ENCODE results near the gene LPCAT1.

Gene LPCAT1

DNA sequence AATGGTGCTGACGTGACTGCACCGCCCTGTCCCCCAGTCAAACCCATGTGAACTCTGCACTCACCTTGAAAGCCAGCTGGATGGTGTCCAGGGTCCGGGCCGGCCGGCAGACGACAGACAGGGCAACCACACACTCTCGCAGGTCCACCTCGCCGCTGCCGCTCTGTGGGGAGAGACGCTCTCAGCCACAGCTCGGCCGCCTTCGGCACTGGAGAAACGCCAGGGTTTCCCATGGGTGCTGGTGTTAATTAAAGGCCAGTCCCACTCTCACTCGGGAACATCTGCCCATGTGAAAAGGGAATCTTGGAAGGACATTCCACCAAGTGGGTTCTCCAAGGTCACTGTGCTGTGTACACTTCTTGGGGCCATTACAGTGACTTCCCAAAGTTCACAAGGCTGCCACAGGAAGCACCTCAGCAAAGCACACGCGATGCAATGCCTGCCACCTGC lies 53.0 kb downstream of the LPCAT1 start:
- Mint-ChIP-seq H3K4me1 (peaks cover 8% of the 10 kb centered on the region), H3K27ac (no peak overlapping the region), H3K36me3 (peaks cover 26% of the 10 kb centered on the region), H3K9me3 (no peaks in the 10 kb centered on the region), H3K4me3 (no peak overlapping the region), H3K27me3 (no peaks in the 10 kb centered on the region)
- ATAC-seq (ENCODE audit: low read depth) (no peak), DNase-seq (ENCODE audit: low spot score in 2 of 2) (no peak)

DNA sequence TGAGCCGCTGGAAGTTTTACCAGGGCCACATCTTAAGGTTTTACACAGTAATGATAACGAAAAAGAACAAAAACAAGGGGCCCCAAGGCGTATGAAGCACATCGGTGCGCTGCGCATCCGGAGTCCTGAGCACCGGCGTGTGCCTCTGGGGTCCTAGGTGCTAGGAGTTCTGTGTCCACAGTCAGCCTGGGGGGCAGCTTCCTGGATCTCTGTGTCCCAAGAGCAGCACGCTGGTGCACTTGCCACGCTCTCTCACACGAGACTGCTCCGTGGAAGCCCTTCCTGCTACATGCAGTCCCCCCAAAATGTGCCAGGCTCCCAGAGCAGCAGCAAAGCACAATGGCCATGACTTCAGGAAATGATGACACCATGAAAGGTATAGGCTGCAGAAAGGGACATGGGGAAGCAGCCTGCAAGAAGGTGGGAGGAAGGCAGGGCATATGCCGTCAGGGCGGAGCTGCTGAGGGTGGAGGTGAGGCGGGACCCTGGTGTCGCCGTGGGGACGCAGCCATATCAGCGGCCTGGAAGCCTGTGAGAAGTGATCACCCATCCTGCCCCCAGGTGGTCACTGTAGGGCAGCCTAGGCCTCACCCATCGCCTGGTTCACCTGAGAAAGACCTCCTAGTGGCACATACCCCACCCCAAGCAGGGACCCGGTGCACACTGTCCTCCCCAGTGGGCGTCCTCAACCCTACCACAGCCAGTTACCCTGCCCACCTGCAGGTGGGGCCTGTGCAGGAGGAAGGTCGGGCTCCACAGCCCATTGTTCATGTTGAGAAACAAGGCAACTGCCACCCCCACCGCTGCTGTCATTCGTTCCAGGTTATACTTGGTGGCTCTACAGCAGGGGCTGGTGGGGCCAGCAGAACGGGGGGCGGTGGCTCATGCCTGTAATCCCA lies 54.9 kb downstream of the LPCAT1 start:
- no peak overlapping the region for H3K4me3 Mint-ChIP-seq
- no peak for DNase-seq (ENCODE audit: low spot score in 2 of 2)
- peaks cover 2% of the 10 kb centered on the region for H3K9me3 Mint-ChIP-seq
- peak overlapping the region; percentile 55 for H3K27ac Mint-ChIP-seq
- no peak for ATAC-seq (ENCODE audit: low read depth)
- H3K27me3 Mint-ChIP-seq: no peaks in the 10 kb centered on the region
- peaks cover 15% of the 10 kb centered on the region for H3K4me1 Mint-ChIP-seq
- H3K36me3 Mint-ChIP-seq: peaks cover 40% of the 10 kb centered on the region

DNA sequence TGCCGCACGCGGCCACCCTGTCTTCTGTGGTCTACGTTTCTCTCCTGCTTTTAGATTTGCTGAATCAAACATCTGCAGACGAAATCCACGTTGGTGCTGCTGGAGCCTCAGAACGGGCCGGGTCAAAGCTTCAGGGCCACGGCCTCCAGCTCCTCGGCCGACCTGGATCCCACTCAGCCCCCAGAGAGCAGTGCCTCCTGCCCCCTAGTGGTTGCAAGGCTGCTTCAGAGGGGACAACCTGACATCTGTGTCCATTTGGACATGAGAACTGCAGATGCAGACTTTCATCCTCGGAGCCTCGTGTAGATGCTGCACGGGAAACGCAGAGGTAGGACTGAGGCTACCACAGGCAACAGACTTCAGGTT lies 55.5 kb downstream of the LPCAT1 start:
- no peak for DNase-seq (ENCODE audit: low spot score in 2 of 2)
- peak; percentile 49 for ATAC-seq (ENCODE audit: low read depth)
- H3K9me3 Mint-ChIP-seq: peaks cover 2% of the 10 kb centered on the region
- no peaks in the 10 kb centered on the region for H3K27me3 Mint-ChIP-seq
- peaks cover 38% of the 10 kb centered on the region for H3K36me3 Mint-ChIP-seq
- H3K4me1 Mint-ChIP-seq: peaks cover 15% of the 10 kb centered on the region
- H3K27ac Mint-ChIP-seq: peak overlapping the region; percentile 55
- H3K4me3 Mint-ChIP-seq: no peak overlapping the region

DNA sequence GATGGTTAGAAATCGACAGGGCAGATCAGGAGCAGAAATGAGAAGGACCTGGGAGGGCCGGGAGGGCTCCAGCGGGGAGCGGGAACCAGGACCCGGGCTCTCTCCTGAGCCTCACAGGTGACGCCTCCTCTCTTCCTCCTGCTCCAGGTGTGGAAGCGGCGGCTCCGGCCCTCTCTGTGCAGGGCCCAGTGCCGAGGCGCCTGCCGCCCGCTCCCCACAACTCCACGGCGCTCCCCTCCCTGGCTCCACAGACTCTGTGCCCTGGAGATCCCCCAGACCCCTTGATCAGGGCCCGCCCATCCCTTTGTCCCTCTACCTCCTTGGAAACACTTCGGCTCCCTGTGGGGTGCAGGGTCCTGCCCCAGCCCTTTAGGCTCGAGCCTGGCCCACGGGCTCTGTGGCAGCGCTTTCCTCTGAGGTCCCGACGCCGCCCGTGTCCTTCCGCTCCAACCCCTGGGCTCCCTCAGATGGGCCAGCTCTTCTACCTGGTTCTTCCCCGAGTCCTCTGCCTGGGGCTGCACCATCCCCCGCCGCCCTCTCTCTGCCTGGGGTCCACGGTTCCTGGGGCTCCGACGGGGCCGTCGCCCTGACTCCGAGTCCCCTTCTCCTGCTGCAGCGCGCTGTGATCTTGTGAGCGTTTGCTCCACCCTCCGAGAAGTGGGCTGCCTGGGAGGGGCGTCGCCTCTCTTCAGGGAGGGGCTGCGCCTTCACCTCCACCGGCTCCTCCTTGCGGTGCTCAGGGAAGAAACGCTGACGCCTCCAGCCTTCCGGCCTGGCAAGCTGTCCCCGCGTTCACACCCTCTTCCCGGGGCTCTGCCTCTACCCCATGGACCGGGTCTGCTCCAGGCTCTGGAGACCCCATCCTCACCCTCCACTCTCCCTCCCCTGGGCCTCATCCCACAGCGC lies 56.2 kb downstream of the LPCAT1 start:
- Mint-ChIP-seq H3K27me3 (no peaks in the 10 kb centered on the region), H3K27ac (peak overlapping the region; percentile 55), H3K4me1 (peaks cover 15% of the 10 kb centered on the region), H3K9me3 (peaks cover 2% of the 10 kb centered on the region), H3K4me3 (no peak overlapping the region), H3K36me3 (peaks cover 36% of the 10 kb centered on the region)
- DNase-seq (ENCODE audit: low spot score in 2 of 2) (no peak), ATAC-seq (ENCODE audit: low read depth) (no peak)

DNA sequence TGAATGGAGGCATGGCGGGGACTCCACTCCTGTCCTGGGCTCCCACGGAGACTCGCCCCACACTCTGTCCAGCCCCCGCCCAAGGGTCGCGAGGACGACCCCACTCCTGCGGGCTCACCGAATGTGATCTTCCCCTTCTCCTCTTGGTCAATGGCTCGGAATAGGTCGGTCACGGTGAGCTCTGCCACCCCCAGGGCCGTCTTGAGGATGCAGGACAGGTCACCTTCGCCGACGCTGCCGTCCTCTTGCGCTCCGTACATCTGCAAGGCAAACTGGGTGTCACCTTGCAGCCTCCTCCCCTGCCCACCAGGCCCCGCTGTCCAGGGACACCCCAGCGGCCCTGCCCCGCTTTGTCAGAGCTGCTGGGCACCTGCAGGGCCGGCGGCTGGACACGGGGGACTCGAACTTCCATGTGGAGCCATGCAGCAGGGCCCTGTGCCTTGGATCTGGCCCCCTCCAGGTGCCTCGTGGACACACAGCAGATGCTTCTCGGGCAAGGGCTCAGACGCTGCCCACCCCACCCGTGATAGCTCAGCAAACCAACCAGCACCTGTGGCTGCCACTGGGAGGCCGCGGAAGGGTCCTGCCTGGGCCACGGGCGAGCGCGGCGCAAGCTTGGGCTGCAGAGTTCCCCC lies 57.0 kb downstream of the LPCAT1 start:
- no peak overlapping the region for H3K27ac Mint-ChIP-seq
- ATAC-seq (ENCODE audit: low read depth): no peak
- H3K9me3 Mint-ChIP-seq: peaks cover 2% of the 10 kb centered on the region
- peaks cover 34% of the 10 kb centered on the region for H3K36me3 Mint-ChIP-seq
- H3K27me3 Mint-ChIP-seq: no peaks in the 10 kb centered on the region
- DNase-seq (ENCODE audit: low spot score in 2 of 2): no peak
- peaks cover 13% of the 10 kb centered on the region for H3K4me1 Mint-ChIP-seq
- no peak overlapping the region for H3K4me3 Mint-ChIP-seq

DNA sequence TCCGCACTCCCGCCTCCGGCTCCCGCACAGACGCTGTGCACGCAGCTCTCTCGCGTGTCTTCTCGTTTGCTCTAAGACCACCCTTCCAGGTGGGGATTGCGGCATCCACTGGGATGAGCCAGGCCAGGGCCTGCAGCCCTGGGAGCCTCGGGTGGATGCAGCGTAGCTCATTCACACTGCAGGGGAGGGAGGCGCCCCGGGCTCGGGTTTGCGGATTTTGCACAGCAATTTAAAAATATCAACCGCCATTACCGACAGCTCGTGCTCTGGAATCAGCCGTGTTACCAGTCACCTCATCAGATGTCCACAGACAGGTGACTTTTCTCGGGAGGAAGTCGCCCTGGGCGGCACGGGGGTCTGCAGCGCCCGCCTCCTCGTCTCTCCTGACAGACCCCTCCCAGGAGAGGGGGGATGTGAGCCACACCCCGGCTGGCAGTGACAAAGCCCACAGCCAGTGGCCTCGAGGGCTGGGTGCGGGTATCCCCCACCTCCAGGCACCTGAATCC lies 57.7 kb downstream of the LPCAT1 start:
- peaks cover 2% of the 10 kb centered on the region for H3K9me3 Mint-ChIP-seq
- DNase-seq (ENCODE audit: low spot score in 2 of 2) (no peak), ATAC-seq (ENCODE audit: low read depth) (no peak)
- no peak overlapping the region for H3K27ac Mint-ChIP-seq
- H3K36me3 Mint-ChIP-seq: peaks cover 28% of the 10 kb centered on the region
- no peaks in the 10 kb centered on the region for H3K27me3 Mint-ChIP-seq
- no peak overlapping the region for H3K4me3 Mint-ChIP-seq
- H3K4me1 Mint-ChIP-seq: peaks cover 7% of the 10 kb centered on the region

DNA sequence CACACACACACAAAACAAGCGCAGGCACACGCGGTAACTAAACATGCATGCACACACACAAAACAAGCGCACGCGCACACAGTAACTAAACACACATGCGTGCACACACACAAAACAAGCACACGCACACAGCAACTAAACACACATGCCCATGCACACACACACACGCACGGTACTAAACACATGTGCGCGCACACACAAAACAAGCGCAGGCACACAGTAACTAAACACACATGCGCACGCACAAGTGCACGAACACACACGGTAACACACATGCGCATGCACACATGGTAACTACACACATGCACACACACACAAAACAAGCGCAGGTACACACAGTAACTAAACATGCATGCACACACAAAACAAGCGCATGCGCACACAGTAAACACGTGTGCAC lies 58.6 kb downstream of the LPCAT1 start:
- ATAC-seq (ENCODE audit: low read depth) (no peak), DNase-seq (ENCODE audit: low spot score in 2 of 2) (no peak)
- Mint-ChIP-seq H3K36me3 (peaks cover 33% of the 10 kb centered on the region), H3K27ac (peak overlapping the region; percentile 17), H3K4me1 (peaks cover 9% of the 10 kb centered on the region), H3K27me3 (no peaks in the 10 kb centered on the region), H3K4me3 (no peak overlapping the region), H3K9me3 (peaks cover 2% of the 10 kb centered on the region)

DNA sequence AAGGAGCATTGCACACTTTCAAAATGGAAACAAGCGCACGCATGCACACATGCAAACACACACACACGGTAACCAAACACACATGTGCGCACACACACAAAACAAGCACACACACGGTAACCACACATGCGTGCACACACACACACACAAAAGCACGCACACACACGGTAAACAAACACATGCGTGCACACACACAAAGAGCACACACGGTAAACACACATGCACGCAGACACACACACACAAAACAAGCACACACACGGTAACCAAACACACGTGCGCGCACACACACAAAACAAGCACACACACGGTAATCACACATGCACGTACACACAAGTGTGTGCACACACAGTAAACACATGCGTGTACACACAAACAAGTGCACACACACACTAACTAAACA lies 59.2 kb downstream of the LPCAT1 start:
- H3K9me3 Mint-ChIP-seq: peaks cover 2% of the 10 kb centered on the region
- peak overlapping the region; percentile 31 for H3K27ac Mint-ChIP-seq
- H3K4me1 Mint-ChIP-seq: peaks cover 9% of the 10 kb centered on the region
- H3K36me3 Mint-ChIP-seq: peaks cover 33% of the 10 kb centered on the region
- DNase-seq (ENCODE audit: low spot score in 2 of 2) (no peak), ATAC-seq (ENCODE audit: low read depth) (no peak)
- H3K27me3 Mint-ChIP-seq: no peaks in the 10 kb centered on the region
- no peak overlapping the region for H3K4me3 Mint-ChIP-seq

DNA sequence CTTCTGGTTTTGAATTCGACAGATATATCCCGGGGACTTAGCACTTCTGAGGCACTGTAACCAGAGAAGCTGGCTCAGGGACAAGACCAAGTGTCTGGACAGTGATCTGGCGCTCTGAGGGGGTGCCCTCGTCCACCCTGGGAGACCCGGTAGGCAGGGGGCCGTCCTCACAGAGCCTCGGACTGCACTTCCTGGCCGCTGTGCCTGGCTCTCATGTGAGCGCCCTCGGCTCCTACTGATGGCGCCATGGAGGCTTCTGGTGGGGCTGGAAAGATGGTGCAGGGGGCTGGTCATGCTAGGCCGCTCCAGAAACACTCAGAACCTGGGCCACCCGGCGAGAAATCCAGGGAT lies 59.7 kb downstream of the LPCAT1 start:
- Mint-ChIP-seq H3K4me3 (no peak overlapping the region), H3K36me3 (peaks cover 33% of the 10 kb centered on the region), H3K9me3 (peaks cover 2% of the 10 kb centered on the region), H3K27ac (no peak overlapping the region), H3K4me1 (peaks cover 9% of the 10 kb centered on the region), H3K27me3 (no peaks in the 10 kb centered on the region)
- ATAC-seq (ENCODE audit: low read depth) (no peak), DNase-seq (ENCODE audit: low spot score in 2 of 2) (no peak)

DNA sequence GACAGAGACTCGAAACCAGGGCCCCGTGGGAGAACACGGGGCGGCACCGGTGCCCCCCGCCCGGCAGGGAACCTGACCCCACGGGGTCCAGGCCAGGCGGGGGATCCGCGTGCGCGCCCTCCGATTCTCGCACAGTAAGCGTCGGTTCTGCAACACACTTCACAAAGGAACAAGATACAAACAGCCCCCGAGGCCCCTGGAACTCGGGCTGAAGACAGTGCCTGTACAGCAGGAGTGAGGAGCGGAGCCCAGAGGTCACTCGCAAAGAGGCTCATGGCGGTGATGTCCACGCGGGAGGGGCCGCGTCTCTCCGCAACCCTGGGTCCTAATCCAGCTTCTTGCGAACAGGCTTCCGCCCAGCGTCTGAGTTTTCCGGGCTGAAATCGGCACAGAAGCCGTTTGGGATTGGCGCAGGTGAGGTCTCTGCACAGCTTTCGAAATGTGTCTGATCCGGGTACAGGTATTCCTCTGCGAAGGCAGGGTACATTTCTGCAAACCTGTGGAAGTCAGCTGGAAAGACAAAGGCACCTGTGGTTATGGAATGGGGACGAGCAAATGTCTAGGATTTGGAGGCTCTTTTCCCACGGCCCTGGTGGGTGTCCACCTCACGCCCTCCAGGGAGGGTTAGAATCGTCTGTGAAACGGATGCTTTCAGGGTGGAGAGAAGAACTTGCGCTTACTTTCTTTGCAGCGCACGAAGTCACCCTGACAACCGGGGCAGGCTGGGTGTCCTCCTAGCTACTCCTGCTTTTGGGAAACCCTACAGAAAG lies 60.2 kb downstream of the LPCAT1 start:
- H3K27ac Mint-ChIP-seq: no peak overlapping the region
- H3K36me3 Mint-ChIP-seq: peaks cover 33% of the 10 kb centered on the region
- no peaks in the 10 kb centered on the region for H3K27me3 Mint-ChIP-seq
- ATAC-seq (ENCODE audit: low read depth): no peak
- peaks cover 2% of the 10 kb centered on the region for H3K9me3 Mint-ChIP-seq
- no peak for DNase-seq (ENCODE audit: low spot score in 2 of 2)
- H3K4me3 Mint-ChIP-seq: no peak overlapping the region
- H3K4me1 Mint-ChIP-seq: peaks cover 10% of the 10 kb centered on the region

DNA sequence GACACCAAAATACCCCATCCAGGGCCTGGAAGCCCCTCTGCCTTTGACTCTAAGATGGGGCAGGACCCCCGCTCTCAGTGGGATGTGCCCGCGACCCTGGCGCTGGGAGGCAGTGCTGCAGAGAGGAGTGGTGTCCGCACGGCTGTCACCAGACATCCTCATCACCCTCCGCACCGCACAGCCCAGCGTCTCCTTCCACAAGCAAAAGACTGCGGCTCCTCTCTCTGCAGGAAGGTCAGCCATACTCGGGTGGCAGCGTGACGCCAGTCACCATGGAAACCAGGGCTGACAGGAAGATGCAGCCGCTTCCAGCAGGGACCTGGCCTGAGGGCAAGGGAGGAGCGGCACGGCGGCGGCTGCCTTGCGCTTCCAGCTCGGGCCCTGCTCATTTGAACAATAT lies 61.4 kb downstream of the LPCAT1 start:
- no peaks in the 10 kb centered on the region for H3K27me3 Mint-ChIP-seq
- peaks cover 28% of the 10 kb centered on the region for H3K36me3 Mint-ChIP-seq
- peaks cover 11% of the 10 kb centered on the region for H3K4me1 Mint-ChIP-seq
- no peak for DNase-seq (ENCODE audit: low spot score in 2 of 2)
- ATAC-seq (ENCODE audit: low read depth): no peak
- peaks cover 2% of the 10 kb centered on the region for H3K9me3 Mint-ChIP-seq
- no peak overlapping the region for H3K4me3 Mint-ChIP-seq
- H3K27ac Mint-ChIP-seq: no peak overlapping the region

DNA sequence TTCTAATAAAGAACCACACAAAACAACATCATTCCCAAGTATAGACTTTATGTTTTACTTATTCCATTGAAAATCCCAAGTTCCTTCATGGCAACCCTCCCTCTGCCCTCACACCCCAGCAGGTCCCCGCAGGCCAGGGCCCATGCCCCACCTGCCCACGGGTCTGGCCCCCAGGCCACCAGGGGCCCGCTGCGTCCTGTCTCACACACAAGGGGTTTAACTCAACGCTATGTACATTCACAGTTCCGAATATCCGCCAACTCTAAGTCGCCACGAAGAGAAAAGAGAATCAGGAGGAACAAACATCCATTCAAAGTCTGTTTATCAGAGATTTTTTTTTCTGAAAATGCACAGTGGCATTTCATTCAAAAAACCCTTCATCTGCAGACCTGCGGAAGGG lies 62.4 kb downstream of the LPCAT1 start:
- no peak for ATAC-seq (ENCODE audit: low read depth)
- Mint-ChIP-seq H3K9me3 (peaks cover 2% of the 10 kb centered on the region), H3K36me3 (peaks cover 32% of the 10 kb centered on the region), H3K4me1 (peaks cover 11% of the 10 kb centered on the region), H3K27me3 (no peaks in the 10 kb centered on the region), H3K4me3 (no peak overlapping the region), H3K27ac (no peak overlapping the region)
- no peak for DNase-seq (ENCODE audit: low spot score in 2 of 2)

DNA sequence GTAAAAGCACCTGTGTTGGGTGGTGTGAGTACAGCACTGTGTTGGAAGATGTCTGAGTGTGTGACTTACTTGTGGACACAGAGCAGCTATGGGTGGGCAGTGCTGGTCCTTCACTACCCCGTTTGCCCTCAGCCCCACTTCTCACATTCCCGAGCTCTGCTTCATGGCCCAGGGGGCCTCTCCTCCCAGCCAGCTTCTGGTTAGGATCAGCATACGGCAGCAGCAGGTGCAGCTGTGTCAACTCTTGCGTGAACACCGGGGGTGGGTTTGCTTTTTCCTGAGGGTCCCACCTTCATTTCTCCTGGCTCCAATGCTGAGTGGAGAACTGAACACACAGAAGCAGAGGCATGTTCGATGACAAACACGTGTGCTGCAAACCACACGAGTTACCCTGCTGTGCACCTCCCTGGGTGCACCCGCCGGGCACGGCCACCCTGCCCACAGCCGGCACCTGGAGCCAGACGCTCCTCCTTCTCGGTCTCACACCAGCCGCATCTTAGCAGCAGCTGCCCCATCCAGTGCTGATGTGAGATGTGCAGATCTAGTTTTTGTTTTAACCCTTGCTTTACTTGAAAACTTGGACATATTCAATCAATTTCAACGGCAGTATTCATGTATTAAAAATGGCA lies 63.6 kb downstream of the LPCAT1 start:
- H3K27ac Mint-ChIP-seq: peak overlapping the region; percentile 81
- peaks cover 2% of the 10 kb centered on the region for H3K9me3 Mint-ChIP-seq
- H3K27me3 Mint-ChIP-seq: no peaks in the 10 kb centered on the region
- H3K36me3 Mint-ChIP-seq: peaks cover 26% of the 10 kb centered on the region
- DNase-seq (ENCODE audit: low spot score in 2 of 2) (no peak), ATAC-seq (ENCODE audit: low read depth) (no peak)
- no peak overlapping the region for H3K4me3 Mint-ChIP-seq
- H3K4me1 Mint-ChIP-seq: peaks cover 8% of the 10 kb centered on the region
